PC-3 (cell line): ENCODE measurements around the gene MAP6.

Experiments
- CTCF ChIP-seq: fragments of 300-600 bp; sonication (generic); conservative IDR thresholded peaks from 2 replicates; pipeline ENCODE4 v1.5.1; 2017; ENCODE audit warnings: antibody characterized with exemption, low read depth, mild to moderate bottlenecking, low read length
- EZH2phosphoT487 ChIP-seq: fragments of 300-600 bp; sonication (generic); IDR thresholded peaks from 2 replicates; pipeline ENCODE4 v1.6.1; 2018; ENCODE audit warnings: mild to moderate bottlenecking, antibody characterized with exemption, low read length, borderline replicate concordance

GRCh38 chr11:75592715-75593114, 76.1 kb downstream of the MAP6 start:
- 0 out of 2 replicates have a peak, but pooled peaks have one; percentile 14 for TF ChIP-seq CTCF
- TF ChIP-seq EZH2phosphoT487: no peak
